HG03095 (cell line): Measurements from ENCODE around the gene PLPP3.
"Not testable (repeated sequence)": the region's sequence is repeated elsewhere in the genome, so short reads cannot be mapped to it uniquely, and the experiment has no call there.

Experiments used
- ATAC-seq: cut with Tn5 transposase; IDR thresholded peaks from one replicate; pipeline ENCODE4 v1.9.1; 2021; ENCODE audit warnings: moderate library complexity; ENCODE audit not compliant: unreplicated experiment

PLPP3 gene

DNA sequence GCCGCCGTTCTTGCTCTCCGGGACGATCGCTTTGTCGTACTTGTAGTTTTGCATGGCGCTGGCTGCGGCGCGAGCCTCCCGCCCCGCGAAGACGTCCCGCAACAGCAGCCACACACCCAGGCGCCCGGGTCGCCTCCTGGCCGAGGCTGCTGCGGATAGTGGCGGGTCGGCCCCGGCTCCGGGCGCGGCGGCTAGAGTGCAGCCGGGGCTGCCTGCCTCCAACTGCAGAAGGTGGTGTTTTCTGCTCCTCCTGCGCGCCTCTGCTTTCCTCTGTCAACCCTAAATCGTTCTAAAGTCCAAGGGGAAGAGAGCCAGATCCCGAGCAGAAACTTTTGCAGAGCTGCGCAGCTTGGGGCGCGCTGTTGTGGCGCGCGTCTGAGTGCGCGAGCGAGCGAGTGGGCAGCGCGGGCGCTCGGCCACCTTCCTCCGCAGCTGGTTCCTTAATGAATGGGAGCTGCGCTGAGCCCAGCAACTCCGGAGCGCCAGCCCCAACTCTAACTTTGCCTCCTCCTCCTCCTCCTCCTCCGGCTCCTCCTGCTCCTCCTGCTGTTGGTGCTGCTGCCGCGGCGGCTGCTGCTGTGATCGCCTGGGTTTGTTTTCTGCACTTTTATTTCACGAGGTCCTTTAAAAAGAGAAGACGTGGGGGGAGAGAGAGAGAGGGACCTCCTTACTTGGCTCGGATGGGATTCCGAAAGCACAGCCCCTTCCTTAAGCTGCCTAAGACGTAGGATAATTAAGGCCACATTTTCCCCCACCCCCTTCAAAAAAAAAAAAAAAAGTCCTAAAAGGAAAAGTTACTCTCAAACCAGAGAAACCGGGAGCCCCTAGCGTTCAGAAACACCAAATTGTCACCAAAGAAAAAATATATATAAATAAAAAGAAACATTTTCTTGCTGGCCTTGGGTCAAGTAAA is at the start of gene PLPP3:
Gene PLPP3, minus strand, starts transcription at position 601 of the 913 bp plus-strand sequence. Its CDS starts 547 bp downstream, at position 54.
- ATAC-seq = no peak

DNA sequence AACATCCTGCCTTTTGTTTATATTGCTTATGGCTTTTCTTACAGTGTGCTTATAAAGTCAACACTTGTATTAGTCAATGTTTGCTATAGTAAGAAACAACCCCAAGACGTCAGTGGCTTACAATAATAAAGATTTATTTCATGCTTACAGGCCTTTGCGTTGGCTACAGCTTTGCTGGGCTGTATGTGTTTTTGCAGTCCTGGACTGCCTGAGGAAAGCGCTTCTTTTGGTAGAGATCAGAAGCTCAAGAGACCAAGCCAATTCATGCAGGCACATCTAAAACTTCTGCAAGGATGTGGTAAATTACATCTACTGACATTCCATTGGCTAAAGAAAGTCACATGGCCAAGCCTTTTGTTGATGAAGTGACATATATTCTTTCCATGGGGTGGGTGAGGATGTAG is 48.3 kb upstream of the PLPP3 start:
- ATAC-seq = no peak

DNA sequence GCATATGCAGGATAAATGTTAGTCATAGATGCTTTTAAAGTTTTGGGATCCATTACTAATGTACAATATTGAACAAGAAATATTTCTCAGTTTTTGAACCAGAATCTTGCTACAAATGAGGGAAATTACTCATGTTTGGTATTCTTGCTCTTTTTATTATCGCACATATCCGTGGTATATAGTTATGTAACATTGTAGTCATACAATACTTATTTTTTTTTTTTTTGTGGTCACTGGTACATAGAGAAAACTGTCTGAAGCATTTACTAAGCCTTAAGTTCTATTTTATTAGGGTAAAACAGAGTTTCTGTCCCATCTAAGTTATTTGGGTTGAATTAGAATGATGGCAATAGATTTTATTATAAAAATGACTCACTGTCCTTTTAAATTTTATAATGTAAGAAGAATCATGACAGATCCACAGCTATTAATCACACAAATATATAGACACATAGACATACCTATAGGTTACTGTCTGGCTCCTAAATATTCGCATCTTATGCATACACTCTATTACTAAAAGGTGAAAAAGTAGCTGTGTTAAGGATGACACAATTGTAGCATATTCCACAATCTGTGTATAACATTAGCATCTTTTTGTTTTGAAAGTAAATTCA is 47.8 kb upstream of the PLPP3 start:
- no peak for ATAC-seq

DNA sequence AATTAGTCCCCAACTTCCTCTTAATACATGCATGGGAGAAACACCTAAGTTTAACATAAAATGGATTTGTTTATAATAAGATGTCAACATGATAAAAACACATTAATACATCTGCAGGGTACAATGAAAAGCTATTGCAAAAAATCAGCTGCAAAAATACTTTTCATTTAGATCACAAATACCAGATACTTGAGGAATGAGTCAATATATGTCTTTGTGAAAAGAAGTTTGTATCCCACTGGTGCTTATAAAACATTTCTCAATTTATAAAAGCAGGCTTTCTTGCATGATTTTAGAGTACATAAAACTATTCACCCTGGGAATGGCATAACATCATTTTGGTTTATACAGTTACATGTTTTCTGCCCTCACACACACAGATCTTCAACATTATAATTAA is 47.2 kb upstream of the PLPP3 start:
- no peak for ATAC-seq

DNA sequence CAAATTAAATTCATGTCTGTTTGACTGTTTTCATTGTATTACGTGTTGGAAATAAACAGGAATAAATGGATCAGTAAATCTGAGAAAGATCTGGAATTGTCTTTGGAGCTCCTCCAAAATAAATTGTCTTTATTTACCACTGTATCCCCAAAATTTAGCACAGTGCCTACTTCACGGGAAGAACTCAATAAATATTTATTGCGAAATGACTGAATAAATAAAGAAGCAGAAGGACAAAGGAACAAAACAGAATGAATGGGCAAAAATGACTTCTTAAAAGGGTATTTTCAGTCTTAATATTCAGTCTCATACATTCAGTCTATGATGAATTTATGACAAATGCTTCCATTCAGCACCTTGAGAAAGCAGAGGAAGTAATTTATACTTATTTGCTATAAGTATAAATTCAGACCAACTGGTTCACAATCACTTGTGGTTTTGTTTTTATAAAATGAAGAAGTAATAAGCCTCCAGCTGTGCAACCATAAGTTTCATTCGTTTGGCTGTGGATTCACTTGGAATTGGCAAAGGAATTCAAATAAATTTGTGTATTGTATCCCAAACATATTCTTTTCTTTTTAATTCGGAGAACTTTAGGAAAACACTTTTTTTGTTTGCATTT is 46.6 kb upstream of the PLPP3 start:
- no peak for ATAC-seq

DNA sequence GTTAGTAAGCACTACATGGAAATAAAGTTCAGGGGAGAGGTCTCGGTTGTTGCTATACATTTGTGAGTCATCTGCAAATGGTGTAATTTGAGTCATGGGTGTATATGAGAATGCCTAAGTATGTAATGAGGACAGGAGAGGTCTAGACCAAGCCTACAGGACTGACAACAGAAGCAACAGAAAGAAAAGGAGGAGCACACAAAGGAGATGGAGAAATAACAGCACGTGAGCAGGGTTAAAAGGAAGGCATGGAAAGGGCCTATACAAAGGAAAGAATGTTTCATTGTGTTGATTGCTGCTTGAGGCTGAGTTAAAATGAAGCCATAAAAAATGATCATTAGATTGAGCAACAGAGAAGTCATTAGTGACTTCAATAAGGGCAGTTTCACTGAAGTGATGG is 37.8 kb upstream of the PLPP3 start:
- ATAC-seq = no peak

DNA sequence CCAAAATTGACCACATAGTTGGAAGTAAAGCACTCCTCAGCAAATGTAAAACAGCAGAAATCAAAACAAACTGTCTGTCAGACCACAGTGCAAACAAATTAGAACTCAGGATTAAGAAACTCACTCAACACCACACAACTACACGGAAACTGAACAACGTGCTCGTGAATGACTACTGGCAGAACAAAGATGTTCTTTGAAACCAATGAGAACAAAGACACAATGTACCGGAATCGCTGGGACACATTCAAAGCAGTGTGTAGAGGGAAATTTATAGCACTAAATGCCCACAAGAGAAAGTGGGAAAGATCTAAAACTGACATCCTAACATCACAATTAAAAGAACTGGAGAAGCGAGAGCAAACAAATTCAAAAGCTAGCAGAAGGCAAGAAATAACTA is 31.4 kb upstream of the PLPP3 start:
- not testable (repeated sequence) for ATAC-seq

DNA sequence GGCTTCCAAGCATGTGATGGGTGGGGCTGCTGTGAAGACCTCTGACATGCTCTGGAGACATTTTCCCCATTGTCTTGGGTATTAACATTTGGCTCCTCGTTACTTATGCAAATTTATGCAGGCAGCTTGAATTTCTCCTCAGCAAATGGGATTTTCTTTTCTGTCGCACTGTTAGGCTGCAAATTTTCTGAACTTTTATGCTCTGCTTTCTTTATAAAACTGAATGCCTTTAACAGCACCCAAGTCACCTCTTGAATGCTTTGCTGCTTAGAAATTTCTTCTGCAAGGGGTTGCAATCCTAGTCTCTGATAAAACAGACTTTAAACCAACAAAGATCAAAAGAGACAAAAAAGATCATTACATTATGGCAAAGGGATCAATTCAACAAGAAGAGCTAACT is 30.7 kb upstream of the PLPP3 start:
- not testable (repeated sequence) for ATAC-seq

DNA sequence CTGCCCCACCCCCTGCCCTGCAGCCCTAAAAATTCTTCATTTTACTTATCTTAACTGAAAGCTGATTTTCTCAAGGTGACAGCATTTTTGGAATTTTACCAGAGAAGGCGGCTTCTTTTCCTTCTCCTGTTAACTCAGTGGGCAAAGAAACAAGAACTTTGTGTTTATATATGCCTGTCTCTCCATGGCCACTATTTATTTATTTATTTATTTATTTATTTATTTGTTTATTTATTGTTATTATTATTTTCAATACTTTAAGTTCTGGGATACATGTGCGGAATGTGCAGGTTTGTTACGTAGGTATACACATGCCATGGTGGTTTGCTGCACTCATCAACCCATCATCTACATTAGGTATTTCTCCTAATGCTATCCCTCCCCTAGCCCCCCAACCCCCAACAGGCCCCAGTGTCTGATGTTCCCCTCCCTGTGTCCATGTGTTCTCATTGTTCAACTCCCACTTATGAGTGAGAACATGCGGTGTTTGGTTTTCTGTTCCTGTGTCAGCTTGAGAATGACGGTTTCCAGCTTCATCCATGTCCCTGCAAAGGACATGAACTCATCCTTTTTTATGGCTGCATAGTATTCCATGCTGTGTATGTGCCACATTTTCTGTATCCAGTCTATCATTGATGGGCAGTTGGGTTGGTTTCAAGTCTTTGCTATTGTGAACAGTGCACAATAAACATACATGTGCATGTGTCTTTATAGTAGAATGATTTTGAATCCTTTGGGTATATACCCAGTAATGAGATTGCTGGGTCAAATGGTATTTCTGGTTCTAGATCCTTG is 16.2 kb upstream of the PLPP3 start:
- not testable (repeated sequence) for ATAC-seq

DNA sequence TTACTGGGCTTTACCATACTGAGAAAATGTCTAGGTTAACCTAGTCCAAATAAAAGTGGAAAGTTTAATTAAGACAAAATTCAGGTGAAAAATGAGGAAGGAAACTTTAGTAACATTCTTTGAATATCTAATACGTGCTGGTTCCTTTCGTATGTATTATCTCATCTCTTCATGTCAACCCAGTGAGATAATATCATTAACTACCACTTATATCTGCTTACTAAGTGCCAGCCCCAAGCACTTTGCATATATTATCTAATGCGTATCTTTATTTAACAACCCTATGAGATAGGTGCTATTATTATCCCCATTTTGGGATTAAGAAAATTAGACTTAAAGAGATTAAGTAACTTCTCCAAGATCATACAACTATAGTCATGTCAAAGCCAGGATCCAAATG is 12.5 kb upstream of the PLPP3 start:
- no peak for ATAC-seq

DNA sequence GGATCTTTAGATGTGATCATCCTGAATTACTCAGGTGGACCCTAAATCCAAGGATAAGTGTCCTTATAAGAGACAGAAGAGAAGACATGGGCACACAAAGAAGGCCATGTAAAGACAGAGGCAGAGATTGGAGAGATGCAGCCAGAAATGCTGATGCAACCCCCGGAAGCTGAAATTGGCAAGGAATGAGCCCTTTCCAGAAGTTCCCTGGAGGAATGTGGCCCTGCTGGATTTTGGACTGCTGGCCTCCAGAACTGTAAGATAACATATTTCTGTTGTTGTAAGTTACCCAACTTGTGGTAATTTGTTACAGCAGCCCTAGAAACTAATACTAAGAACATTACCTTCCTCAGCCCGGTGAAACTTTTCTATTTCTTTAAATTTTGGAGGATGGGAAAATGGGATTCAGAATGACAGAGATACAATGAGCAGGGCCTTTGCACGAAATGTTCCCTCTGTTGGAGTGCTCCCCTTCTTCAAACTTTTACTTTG is 11.2 kb upstream of the PLPP3 start:
- no peak for ATAC-seq

DNA sequence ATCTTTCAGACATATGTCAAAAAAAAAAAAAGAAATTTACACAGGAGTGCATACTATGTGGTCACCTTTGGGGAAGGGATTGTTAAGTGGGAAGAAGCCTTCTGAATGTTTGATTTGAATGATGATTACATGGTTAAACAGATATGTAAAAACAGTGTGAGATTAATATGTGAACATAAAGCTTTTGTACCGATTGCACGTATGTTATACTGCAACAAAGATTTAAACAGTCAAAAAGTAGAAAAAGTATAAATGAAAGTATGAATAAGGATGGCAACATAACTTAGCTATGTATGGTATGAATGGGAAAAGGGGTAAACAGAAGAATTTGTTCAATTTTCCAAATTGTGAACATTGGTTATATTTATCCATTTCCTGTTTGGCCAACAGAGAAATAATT is 10.0 kb upstream of the PLPP3 start:
- ATAC-seq = no peak

DNA sequence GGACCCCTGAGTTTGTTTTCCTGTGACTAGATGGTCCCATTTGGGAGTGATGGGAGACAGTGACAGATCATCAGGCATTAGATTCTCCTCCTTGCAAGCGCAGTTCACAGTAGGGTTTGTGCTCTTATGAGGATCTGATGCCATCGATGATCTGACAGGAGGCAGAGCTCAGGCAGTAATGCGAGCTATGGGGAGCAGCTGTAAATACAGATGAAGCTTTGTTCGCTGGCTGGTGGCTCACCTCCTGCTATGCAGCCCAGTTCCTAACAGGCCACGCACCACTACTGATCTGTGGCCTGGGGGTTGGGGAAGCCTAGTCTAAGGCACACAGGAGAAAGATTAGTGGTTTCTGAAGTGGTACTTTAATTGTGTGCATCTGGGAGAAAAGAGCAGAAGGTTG is 7.1 kb upstream of the PLPP3 start:
- ATAC-seq = no peak

DNA sequence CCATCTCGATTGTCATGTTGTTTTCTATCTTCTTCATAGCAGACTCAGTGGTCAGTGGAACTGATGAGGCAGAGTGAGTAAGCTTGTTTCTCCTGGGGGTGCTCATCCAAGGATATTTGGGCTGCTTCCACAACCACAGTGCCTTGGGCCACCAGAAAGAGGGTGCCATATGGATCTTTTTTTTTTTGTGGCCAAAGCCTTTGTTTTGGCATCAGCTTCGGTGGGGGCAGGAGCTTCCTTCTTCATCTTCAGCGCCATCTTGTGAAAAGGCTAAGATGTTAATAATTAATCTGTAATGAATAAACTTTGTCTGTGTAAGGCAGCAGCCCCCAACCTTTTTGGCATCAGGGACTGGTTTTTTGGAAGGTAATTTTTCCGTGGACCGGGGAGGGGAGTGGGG is 6.6 kb upstream of the PLPP3 start:
- no peak for ATAC-seq

DNA sequence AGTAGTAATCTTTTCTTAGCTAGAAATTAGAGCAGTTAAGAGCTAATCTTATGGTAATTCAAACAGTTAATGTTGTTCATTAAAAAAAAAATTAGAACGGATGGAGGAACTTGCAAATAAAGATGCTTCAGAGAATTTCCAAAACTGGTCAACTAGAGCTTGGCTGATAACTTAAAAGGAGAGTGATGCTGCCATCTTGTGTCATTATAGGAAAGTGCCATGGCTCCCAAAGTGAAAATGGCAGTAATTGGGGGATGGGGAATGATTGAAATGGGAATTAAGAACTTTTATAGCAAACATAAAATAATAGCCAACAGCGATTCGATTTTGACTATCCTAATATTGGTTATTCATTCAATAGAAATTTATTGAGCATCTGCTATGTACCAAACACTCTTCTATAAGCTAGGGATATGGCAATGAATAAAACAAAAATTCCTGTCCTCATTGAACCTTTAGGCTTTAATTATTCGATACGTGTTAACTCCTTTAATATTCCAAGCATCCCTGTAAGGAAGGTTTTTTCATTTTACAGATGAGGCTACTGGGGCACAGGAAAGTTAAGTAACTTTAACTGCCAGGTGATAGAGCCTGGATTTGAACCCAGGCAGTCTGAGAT is 5.7 kb upstream of the PLPP3 start:
- no peak for ATAC-seq

DNA sequence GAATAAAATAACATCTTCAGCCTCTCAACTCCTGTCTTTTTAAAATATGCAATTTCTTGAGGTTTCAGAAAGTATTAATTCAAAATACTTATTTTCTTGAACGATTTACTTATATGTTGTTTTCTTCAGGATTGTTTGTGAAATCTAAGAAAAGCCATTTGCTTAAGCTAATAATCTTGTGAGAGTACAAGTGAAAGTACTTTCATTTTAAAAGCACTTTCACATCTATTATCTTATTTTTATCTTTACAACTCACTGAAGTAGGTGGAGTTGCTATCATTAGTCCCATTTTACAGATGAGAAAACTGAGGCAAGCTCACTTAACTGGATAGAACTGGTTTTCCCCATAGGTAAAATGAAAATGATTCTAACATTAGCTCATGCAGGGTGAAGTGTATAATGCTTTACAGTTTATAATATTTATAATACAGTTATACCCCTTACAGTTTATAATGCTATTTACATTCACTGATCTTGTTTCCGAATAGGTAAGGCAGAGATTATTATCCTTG is 4.7 kb upstream of the PLPP3 start:
- ATAC-seq = no peak

DNA sequence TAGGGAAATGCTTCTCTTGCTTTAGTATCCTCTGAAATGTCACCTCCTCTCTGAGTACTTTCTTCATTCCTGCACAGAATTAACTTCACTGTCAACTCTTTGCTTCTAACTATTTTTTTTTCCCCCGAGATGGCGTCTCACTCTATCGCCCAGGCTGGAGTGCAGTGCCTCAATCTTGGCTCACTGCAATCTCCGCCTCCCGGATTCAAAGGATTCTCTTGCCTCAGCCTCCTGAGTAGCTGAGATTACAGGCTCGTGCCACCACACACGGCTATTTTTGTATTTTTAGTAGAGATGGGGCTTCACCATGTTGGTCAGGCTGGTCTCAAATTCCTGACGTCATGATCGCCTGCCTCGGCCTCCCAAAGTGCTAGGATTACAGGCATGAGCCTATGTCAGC is 1.4 kb upstream of the PLPP3 start:
- ATAC-seq = no peak

DNA sequence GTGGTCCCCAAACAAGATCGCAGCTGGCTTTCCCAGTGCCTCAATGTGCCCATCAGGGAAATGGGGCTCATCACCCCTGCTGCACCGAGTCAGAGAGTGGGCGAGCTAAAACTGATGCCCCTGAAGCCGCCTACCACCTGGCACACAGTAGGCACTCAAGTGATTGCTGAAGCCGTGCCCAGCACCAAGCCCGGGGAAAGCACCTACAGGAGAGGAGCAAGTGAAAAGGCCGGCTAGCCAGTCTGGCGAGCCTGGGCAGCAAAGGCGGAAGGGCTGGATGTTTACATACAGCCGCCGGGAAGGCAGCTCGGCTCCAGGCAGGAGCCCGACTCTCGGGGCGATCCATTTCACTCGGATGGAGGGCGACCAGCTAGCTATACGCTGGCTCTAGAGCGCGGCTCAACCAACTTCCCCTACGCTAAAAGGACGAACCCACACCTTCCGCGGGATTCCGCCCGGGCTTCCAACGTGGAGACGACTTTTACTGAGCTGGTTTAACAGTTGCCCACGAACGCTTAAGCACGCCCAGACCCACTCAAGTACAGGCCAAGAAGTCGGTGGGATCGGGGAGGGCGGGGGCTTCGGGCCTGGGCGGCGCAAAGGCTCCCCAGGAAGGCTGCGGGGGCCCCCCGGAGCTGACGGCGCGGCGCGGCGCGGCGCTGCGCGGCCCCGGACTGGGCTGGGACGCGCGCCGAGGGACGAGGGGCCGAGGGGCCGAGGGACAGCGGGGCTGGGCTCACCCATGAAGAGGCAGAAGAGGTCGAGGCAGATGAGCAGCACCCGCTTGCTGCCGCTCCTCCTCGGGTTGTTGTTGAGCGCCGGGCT is 1.0 kb downstream of the PLPP3 start:
- ATAC-seq = no peak

DNA sequence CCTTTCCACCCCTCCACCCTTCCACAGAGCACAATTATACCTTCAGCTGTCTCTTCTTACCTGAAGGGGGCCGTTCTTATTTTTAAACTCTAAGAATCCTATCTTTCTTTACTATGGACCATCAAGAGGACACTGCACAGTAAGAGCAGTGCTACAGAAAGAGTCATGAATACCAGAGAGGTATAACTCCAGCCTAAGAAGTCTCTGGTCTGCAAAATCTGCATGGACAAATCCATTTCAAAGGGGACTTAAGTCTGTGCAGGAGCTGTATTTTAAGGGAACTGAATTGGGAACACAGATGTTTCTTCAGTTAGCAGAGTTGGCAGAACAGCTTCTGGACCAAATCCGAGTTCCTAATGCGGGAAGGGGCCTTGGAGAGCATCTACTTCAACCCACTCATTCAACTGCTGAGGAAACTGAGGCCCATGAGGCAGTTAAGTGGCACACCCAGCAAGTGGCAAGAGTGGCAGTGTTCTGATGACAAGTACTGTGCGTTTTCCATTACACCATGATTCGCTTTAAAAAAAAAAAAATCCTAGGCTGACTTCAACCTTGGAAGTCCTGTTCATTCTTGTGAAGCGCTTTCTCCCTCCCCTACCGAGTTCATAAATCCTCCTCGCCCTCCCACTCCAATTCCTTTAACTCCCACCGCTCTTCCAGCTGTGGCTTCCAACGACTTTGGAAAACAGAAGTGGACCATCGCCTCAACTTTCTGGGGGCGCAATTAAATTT is 1.8 kb downstream of the PLPP3 start:
- no peak for ATAC-seq
